ENCODE results near the gene CFAP46. TPM values are rescaled to one million over a fixed set of nuclear protein-coding genes. Genes with fewer than 3 reads are reported as not detected.

The CFAP46 gene
- total RNA-seq, 6 experiments from 2014 or later = 0.31 to 1.4 (median 0.32) TPM; not detected in 1

DNA sequence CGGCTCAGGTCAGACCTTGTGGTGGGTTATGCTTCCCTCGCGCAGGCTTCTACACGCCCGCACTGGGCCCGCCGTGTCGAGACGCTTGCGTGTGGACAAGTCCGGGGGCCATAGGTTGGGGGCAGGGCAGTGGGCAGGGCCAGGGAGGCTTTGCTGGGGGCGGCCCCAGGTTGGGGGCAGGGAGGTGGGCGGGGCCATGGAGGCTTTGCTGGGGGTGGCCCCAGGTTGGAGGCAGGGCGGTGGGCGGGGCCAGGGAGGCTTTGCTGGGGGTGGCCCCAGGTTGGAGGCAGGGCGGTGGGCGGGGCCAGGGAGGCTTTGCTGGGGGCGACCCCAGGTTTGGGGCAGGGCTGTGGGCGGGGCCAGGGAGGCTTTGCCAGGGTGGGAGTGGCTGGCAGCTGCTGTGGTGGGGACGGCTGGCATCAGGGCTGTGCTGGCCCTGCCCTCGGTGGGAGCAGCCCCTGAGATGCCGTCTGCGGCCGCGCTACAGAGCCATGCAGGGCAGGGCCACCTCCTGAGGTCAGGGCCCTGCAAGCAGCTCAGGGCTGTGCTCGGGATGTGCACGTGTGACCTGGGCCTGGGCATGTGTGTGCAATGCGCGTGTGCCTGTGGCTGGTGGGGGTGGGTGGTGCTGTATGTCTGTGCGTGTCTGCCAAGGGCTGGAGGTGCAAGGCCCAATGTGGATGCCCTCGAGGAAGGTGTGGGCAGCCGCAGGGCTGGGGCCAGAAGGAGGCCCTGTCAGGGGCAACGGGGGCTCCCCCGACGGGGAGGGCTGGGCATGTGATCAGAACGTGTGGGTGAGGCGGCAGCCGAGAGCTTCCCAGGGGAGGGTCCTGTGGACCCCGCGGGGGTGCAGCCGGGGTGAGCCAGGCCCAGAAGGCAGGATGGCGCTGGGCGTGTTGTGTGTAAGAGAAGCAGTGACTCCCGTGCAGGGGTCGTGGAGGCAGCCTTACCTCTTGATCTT lies 84.0 kb downstream of the CFAP46 start:
- TF ChIP-seq, protein P1, sequence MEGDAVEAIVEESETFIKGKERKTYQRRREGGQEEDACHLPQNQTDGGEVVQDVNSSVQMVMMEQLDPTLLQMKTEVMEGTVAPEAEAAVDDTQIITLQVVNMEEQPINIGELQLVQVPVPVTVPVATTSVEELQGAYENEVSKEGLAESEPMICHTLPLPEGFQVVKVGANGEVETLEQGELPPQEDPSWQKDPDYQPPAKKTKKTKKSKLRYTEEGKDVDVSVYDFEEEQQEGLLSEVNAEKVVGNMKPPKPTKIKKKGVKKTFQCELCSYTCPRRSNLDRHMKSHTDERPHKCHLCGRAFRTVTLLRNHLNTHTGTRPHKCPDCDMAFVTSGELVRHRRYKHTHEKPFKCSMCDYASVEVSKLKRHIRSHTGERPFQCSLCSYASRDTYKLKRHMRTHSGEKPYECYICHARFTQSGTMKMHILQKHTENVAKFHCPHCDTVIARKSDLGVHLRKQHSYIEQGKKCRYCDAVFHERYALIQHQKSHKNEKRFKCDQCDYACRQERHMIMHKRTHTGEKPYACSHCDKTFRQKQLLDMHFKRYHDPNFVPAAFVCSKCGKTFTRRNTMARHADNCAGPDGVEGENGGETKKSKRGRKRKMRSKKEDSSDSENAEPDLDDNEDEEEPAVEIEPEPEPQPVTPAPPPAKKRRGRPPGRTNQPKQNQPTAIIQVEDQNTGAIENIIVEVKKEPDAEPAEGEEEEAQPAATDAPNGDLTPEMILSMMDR (IDR thresholded peaks at IDR 0.05) = no peak
- Mint-ChIP-seq H3K9me3 (no peaks in the 10 kb centered on the region), H3K36me3 (ENCODE audit: low read depth) (no peaks in the 10 kb centered on the region), H3K4me1 (ENCODE audit: low read depth) (no peaks in the 10 kb centered on the region), H3K4me3 (no peak overlapping the region), H3K27ac (no peak overlapping the region), H3K27me3 (ENCODE audit: insufficient read depth) (peaks cover 27% of the 10 kb centered on the region)
- DNase-seq = no peak

- TF ChIP-seq, protein P1 (IDR thresholded peaks at IDR 0.05) = no peak
- no peak for DNase-seq
- Mint-ChIP-seq H3K27ac (no peak overlapping the region), H3K4me1 (ENCODE audit: low read depth) (no peaks in the 10 kb centered on the region), H3K36me3 (ENCODE audit: low read depth) (no peaks in the 10 kb centered on the region), H3K4me3 (no peak overlapping the region), H3K27me3 (ENCODE audit: insufficient read depth) (peaks cover 23% of the 10 kb centered on the region), H3K9me3 (peaks cover 9% of the 10 kb centered on the region; the same call in 1 of the 2 replicates)
These were observed 85.4 kb downstream of the CFAP46 start for GRCh38 chr10:132856869-132857524.

DNA sequence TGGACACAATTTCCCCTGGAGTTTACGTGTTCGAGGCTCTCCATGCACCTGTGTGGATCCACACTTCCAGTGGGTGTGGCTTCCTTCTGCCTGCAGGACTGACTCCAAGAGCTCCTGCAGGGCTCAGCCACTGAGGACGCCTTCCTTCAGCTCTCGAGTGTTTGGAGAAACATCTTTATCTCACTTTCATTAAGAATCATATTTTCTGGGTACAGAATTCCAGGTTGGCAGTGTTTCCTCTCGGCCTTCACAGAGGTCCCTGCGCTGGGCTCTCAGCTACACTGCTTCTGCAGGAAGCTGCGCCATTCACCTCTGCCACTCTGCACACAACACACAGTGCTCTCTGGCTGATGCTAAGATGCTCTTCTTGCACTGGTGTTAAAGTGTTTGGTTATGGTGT lies 86.5 kb downstream of the CFAP46 start:
- Mint-ChIP-seq H3K27me3 (ENCODE audit: insufficient read depth) (peaks cover 22% of the 10 kb centered on the region), H3K4me1 (ENCODE audit: low read depth) (no peaks in the 10 kb centered on the region), H3K36me3 (ENCODE audit: low read depth) (no peaks in the 10 kb centered on the region), H3K27ac (no peak overlapping the region), H3K9me3 (peaks cover 13% of the 10 kb centered on the region; the same call in 1 of the 2 replicates), H3K4me3 (no peak overlapping the region)
- TF ChIP-seq, protein P1 (IDR thresholded peaks at IDR 0.05) = no peak
- DNase-seq = no peak

GRCh38 chr10:132851451-132851850 lies 90.9 kb downstream of the CFAP46 start:
- H3K4me1 Mint-ChIP-seq (ENCODE audit: low read depth) = peaks cover 5% of the 10 kb centered on the region; the same call in 1 of the 2 replicates
- no peaks in the 10 kb centered on the region for H3K36me3 Mint-ChIP-seq (ENCODE audit: low read depth)
- peaks cover 15% of the 10 kb centered on the region for H3K27me3 Mint-ChIP-seq (ENCODE audit: insufficient read depth)
- H3K9me3 Mint-ChIP-seq = peaks cover 13% of the 10 kb centered on the region; the same call in 1 of the 2 replicates
- no peak overlapping the region for H3K27ac Mint-ChIP-seq
- no peak for DNase-seq
- TF ChIP-seq, protein P1 (IDR thresholded peaks at IDR 0.05) = no peak
- no peak overlapping the region for H3K4me3 Mint-ChIP-seq

GRCh38 chr10:132850896-132851295 lies 91.5 kb downstream of the CFAP46 start:
- H3K27me3 Mint-ChIP-seq (ENCODE audit: insufficient read depth) = peaks cover 16% of the 10 kb centered on the region
- no peak for DNase-seq
- H3K36me3 Mint-ChIP-seq (ENCODE audit: low read depth) = no peaks in the 10 kb centered on the region
- TF ChIP-seq, protein P1 (IDR thresholded peaks at IDR 0.05) = no peak
- H3K4me1 Mint-ChIP-seq (ENCODE audit: low read depth) = peaks cover 5% of the 10 kb centered on the region; the same call in 1 of the 2 replicates
- no peak overlapping the region for H3K4me3 Mint-ChIP-seq
- peaks cover 13% of the 10 kb centered on the region; the same call in 1 of the 2 replicates for H3K9me3 Mint-ChIP-seq
- H3K27ac Mint-ChIP-seq = no peak overlapping the region

Data from HFFc6 (cell line).